ENCODE data around the gene AP3D1.
"Not testable (repeated sequence)": the region's sequence is repeated elsewhere in the genome, so short reads cannot be mapped to it uniquely, and the experiment has no call there.

DNA sequence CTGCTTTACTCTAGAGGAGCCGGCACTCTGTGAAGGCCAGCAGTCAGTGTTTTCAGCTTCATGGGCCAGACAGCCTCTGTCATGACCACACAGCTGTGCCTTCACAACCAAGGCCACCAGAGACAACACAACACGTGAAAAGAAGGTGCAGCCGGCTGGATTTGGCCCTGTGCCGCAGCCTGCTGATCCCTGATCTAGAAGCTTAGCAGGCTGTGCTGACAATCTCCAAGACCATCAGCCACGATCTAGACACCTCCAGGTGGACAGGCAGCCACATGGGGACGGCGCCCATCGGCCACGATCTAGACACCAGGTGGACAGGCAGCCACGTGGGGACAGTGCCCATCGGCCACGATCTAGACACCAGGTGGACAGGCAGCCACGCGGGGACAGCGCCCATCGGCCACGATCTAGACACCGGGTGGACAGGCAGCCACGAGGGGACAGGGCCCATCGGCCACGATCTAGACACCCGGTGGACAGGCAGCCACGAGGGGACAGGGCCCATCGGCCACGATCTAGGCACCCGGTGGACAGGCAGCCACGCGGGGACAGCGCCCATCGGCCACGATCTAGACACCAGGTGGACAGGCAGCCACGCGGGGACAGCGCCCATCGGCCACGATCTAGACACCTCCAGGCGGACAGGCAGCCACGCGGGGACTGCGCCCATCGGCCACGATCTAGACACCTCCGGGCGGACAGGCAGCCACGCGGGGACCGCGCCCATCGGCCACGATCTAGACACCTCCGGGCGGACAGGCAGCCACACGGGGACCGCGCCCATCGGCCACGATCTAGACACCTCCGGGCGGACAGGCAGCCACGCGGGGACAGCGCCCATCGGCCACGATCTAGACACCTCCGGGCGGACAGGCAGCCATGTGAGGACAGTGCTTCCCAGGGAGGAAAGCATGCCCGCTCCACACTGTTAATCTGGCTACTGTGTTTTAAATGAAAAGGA lies 20.1 kb downstream of the AP3D1 start:
- TF ChIP-seq, protein P1, sequence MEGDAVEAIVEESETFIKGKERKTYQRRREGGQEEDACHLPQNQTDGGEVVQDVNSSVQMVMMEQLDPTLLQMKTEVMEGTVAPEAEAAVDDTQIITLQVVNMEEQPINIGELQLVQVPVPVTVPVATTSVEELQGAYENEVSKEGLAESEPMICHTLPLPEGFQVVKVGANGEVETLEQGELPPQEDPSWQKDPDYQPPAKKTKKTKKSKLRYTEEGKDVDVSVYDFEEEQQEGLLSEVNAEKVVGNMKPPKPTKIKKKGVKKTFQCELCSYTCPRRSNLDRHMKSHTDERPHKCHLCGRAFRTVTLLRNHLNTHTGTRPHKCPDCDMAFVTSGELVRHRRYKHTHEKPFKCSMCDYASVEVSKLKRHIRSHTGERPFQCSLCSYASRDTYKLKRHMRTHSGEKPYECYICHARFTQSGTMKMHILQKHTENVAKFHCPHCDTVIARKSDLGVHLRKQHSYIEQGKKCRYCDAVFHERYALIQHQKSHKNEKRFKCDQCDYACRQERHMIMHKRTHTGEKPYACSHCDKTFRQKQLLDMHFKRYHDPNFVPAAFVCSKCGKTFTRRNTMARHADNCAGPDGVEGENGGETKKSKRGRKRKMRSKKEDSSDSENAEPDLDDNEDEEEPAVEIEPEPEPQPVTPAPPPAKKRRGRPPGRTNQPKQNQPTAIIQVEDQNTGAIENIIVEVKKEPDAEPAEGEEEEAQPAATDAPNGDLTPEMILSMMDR (conservative IDR thresholded peaks at IDR 0.05 in 1 of 2, IDR thresholded peaks at IDR 0.05 in 1 of 2; ENCODE audit: extremely low read depth in 1 of 2, insufficient read depth in 1 of 2, low read depth in 1 of 2, low read length in 2 of 2), result not testable (repeated sequence)
- not testable (repeated sequence) for TF ChIP-seq EZH2 (IDR thresholded peaks at IDR 0.05; ENCODE audit: borderline replicate concordance, low read length)

Data from mammary epithelial cell (primary cell).